Naive thymus-derived CD4-positive, alpha-beta T cell (primary cell): ENCODE measurements around the gene RAB6A. TPM values are rescaled to one million over a fixed set of nuclear protein-coding genes. Genes with fewer than 3 reads are reported as not detected.
A peak's percentile ranks its signal among the peaks of the same experiment; 100 is the strongest.

Source experiments
- ATAC-seq: fragments of 150-1000 bp; cut with Tn5 transposase; 2 replicates; pipeline ENCODE4 v1.10.0; 2021; ENCODE audit warnings: mild to moderate bottlenecking, moderate library complexity
- CTCF ChIA-PET: fragments of 350-600 bp; sonication (Branson Sonifier 250); formaldehyde crosslinking; loops from one replicate; lab custom pipeline; 2021; ENCODE audit warnings: antibody characterized with exemption; lab: Charles Lee
- POLR2A ChIA-PET: fragments of 350-600 bp; sonication (Branson Sonifier 250); formaldehyde crosslinking; loops from one replicate; lab custom pipeline; 2021; ENCODE audit warnings: antibody characterized with exemption, inconsistent platforms; lab: Charles Lee
- DNase-seq, 9 donors: peaks; one replicate each; pipeline versions ENCODE4 v3.0.0 to v3.0.0-alpha.2; 2020 to 2022; ENCODE audit warnings: mixed read lengths in 1 of 9
- H3K27ac ChIP-seq: one replicate; pipeline ENCODE4 v1.7.0; 2013; ENCODE audit warnings: mild to moderate bottlenecking, low read depth, low read length, moderate library complexity
- H3K27me3 ChIP-seq, 2 donors: one replicate each; pipeline ENCODE4 v1.7.0; 2013; ENCODE audit warnings: low read length in 2 of 2, mild to moderate bottlenecking in 2 of 2, moderate library complexity in 2 of 2; ENCODE audit not compliant: control insufficient read depth in 2 of 2, insufficient read depth in 2 of 2
- H3K36me3 ChIP-seq, 3 experiments: 1 replicate in 2 of 3; 2 replicates in 1 of 3; pipeline ENCODE4 v1.7.0; 2013; ENCODE audit warnings: low read length in 3 of 3, mild to moderate bottlenecking in 3 of 3, moderate library complexity in 1 of 3; ENCODE audit not compliant: insufficient read depth in 3 of 3, control insufficient read depth in 2 of 3
- H3K4me1 ChIP-seq, 2 donors: one replicate each; pipeline ENCODE4 v1.7.0; 2013; ENCODE audit warnings: low read length in 2 of 2, mild to moderate bottlenecking in 2 of 2, moderate library complexity in 1 of 2; ENCODE audit not compliant: control insufficient read depth in 2 of 2, insufficient read depth in 2 of 2
- H3K4me3 ChIP-seq: 2 replicates; pipeline ENCODE4 v1.7.0; 2013; ENCODE audit warnings: mild to moderate bottlenecking, low read length
- H3K9me3 ChIP-seq, 3 experiments: 1 replicate in 2 of 3; 2 replicates in 1 of 3; pipeline ENCODE4 v1.7.0; 2013; ENCODE audit warnings: low read length in 3 of 3; ENCODE audit not compliant: control insufficient read depth in 2 of 3
- H3K27ac Mint-ChIP-seq, 9 donors: one replicate each; pipeline ENCODE4 v1.8.0; 2020 to 2022; ENCODE audit warnings: mixed read lengths in 9 of 9, mild to moderate bottlenecking in 8 of 9, moderate library complexity in 5 of 9, inconsistent platforms in 2 of 9
- H3K27me3 Mint-ChIP-seq, 5 donors: one replicate each; pipeline ENCODE4 v1.8.0; 2021 to 2022; ENCODE audit warnings: mixed read lengths in 5 of 5, mild to moderate bottlenecking in 1 of 5
- H3K36me3 Mint-ChIP-seq, 5 donors: one replicate each; pipeline ENCODE4 v1.8.0; 2020 to 2022; ENCODE audit warnings: mixed read lengths in 5 of 5, mild to moderate bottlenecking in 3 of 5, inconsistent platforms in 1 of 5
- H3K4me1 Mint-ChIP-seq, 7 donors: one replicate each; pipeline ENCODE4 v1.8.0; 2020 to 2022; ENCODE audit warnings: mixed read lengths in 7 of 7, mild to moderate bottlenecking in 3 of 7, inconsistent platforms in 1 of 7
- H3K4me3 Mint-ChIP-seq, 10 donors: one replicate each; pipeline ENCODE4 v1.8.0; 2020 to 2022; ENCODE audit warnings: mild to moderate bottlenecking in 10 of 10, mixed read lengths in 10 of 10, moderate library complexity in 6 of 10, inconsistent platforms in 2 of 10
- H3K9me3 Mint-ChIP-seq, 11 donors: one replicate each; pipeline ENCODE4 v1.8.0; 2020 to 2022; ENCODE audit warnings: mixed read lengths in 11 of 11, mild to moderate bottlenecking in 4 of 11, inconsistent platforms in 1 of 11, moderate library complexity in 1 of 11
- intact Hi-C, 2 donors: fragments of 100-400 bp; cut with micrococcal nuclease; formaldehyde crosslinking; loops; one replicate each; pipeline ENCODE4 v1.15.1; 2023
- polyA plus RNA-seq, 2 donors: library from polyadenylated mRNA; unstranded; fragments of 300-500 nt; fragmentation: Illumina TruSeq; gene quantifications; one replicate each; pipeline ENCODE4 v1.2.3, GENCODE V29; 2021
- total RNA-seq, 6 experiments: library from RNA in 5 of 6; stranded (reverse) in 5 of 6; gene quantifications; 1 replicate in 5 of 6; 2 replicates in 1 of 6; pipeline ENCODE4 v1.2.3 and lab custom pipeline; 2021 to 2026

The RAB6A gene
- total and polyA plus RNA-seq, 7 experiments from 2014 or later, result 54.9 to 94.5 (median 80.0) TPM

DNA sequence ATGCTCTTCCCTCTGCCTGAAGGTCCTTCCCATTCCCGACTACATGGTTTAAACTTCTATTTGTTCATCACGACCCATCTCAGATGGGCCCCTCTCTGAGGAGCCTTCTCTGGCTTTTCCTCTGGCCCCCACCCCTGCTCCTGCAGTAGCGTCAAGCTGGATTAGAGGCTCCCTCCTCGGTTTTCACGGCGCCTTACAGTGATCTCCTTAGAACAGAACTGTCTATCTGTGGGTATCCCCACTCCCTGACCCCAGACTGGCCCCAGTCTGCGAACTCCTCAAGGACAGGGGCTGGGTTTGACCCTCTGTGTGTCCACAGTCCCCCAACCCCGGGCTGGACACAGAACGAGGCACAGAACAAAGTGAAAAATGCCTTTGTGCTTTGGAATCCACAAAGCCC, 111.7 kb downstream of the RAB6A start:
- Histone ChIP-seq H3K4me1 (peaks cover 7 to 15% of the 10 kb centered on the region in 2 donors), H3K4me3 (no peak overlapping the region), H3K27me3 (no peaks in the 10 kb centered on the region), H3K27ac (no peak overlapping the region), H3K36me3 (peaks cover 0 to 41% (median 0%) of the 10 kb centered on the region in 3 experiments), H3K9me3 (no peaks in the 10 kb centered on the region)
- ChIA-PET POLR2A (interaction anchor here (0.7 to 2.0 kb wide), 2 partner anchors 11 to 51 kb away, joined by 3 to 5 read pairs; no protein-coding TSS in a partner anchor), CTCF (interaction anchor here (0.6 to 1.0 kb wide), 2 partner anchors 11 to 12 kb away, joined by 3 read pairs; no protein-coding TSS in a partner anchor)
- peak overlapping the region in 8 of 9 donors; percentile 39 to 96 (median 68) for H3K27ac Mint-ChIP-seq
- no peak for ATAC-seq
- intact Hi-C loops, result loop anchor here in 1 of 2 donors (5.0 kb wide), 3 partner anchors 927 to 1427 kb away; partner anchors contain the start of genes INPPL1 and RNF169
- DNase-seq, result no peak
- peaks cover 10 to 47% (median 34%) of the 10 kb centered on the region in 7 donors for H3K4me1 Mint-ChIP-seq
- peaks cover 0 to 8% (median 0%) of the 10 kb centered on the region in 5 donors for H3K27me3 Mint-ChIP-seq
- H3K4me3 Mint-ChIP-seq, result peak overlapping the region in 9 of 10 donors; percentile 12 to 83 (median 59)
- H3K9me3 Mint-ChIP-seq, result no peaks in the 10 kb centered on the region
- H3K36me3 Mint-ChIP-seq, result peaks cover 0 to 36% (median 4%) of the 10 kb centered on the region in 5 donors

DNA sequence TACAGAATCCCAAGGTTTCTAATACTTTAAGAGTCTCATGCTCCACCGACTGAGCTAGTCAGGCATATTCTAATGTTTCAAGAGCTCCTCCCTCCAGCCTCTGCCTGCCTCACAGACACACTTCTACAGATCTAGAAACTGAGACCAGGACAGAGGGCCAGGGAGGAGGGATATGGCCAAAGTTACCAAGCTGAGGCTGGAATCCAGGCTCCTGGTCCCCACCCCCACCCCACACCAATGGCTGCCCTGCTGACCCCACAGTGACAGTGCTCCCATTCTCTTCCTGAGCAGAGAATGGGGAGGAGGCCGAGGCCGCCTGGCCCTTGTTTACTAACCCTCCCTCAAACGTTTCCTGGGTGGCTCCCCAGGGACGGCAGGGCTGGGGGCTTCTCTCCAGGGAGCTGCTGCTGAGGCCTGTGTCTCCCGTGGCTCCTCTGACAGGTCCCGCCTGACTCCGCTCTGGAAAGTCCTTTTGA, 112.3 kb downstream of the RAB6A start:
- ATAC-seq, result no peak
- no peak for DNase-seq
- H3K27ac ChIP-seq, result peak overlapping the region; percentile 11
- H3K27me3 Mint-ChIP-seq, result peaks cover 0 to 8% (median 0%) of the 10 kb centered on the region in 5 donors
- peaks cover 7 to 15% of the 10 kb centered on the region in 2 donors for H3K4me1 ChIP-seq
- H3K36me3 ChIP-seq, result peaks cover 0 to 36% (median 0%) of the 10 kb centered on the region in 3 experiments
- peaks cover 10 to 46% (median 34%) of the 10 kb centered on the region in 7 donors for H3K4me1 Mint-ChIP-seq
- CTCF ChIA-PET, result interaction anchor here (0.6 to 4.3 kb wide), 2 partner anchors 11 to 23 kb away, joined by 3 to 27 read pairs; no protein-coding TSS in a partner anchor
- H3K4me3 Mint-ChIP-seq, result peak overlapping the region in 9 of 10 donors; percentile 83 to 96 (median 94)
- H3K27ac Mint-ChIP-seq, result peak overlapping the region in 8 of 9 donors; percentile 39 to 98 (median 95)
- H3K36me3 Mint-ChIP-seq, result peaks cover 0 to 30% (median 4%) of the 10 kb centered on the region in 5 donors
- POLR2A ChIA-PET, result interaction anchor here (0.7 to 2.5 kb wide), 6 partner anchors 11 to 112 kb away, joined by 3 to 14 read pairs (median 6); partner anchors contain the start of genes FAM168A and RAB6A
- no peak overlapping the region for H3K4me3 ChIP-seq
- intact Hi-C loops, result loop anchor here in 1 of 2 donors (5.0 kb wide), 3 partner anchors 926 to 1426 kb away; partner anchors contain the start of genes INPPL1 and RNF169
- H3K27me3 ChIP-seq, result no peaks in the 10 kb centered on the region
- H3K9me3 ChIP-seq, result no peaks in the 10 kb centered on the region
- H3K9me3 Mint-ChIP-seq, result no peaks in the 10 kb centered on the region

DNA sequence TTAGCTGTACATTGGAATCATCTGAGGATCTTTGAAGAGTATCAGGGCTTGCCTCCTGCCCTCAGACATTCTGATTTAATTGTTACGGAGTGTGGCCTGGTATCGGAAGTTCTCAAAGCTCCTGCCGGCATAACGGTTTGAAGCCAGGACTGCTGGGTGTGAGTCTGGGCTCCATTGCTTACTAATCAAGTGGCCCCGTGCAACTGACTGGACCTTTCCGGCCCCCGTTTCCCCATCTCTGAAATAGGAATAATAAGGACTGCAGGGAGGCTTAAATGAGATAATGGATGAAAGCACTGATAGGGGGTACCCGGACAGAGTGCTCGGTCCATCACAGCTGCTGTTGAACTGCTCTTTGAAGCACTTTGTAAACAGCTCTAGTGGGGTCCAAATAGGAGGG, 112.8 kb downstream of the RAB6A start:
- Mint-ChIP-seq H3K9me3 (no peaks in the 10 kb centered on the region), H3K4me3 (peak overlapping the region in 9 of 10 donors; percentile 83 to 96 (median 94)), H3K36me3 (peaks cover 0 to 26% (median 4%) of the 10 kb centered on the region in 5 donors), H3K27ac (peak overlapping the region in 8 of 9 donors; percentile 85 to 98 (median 95)), H3K27me3 (peaks cover 0 to 8% (median 0%) of the 10 kb centered on the region in 5 donors), H3K4me1 (peaks cover 10 to 41% (median 34%) of the 10 kb centered on the region in 7 donors)
- H3K9me3 ChIP-seq, result no peaks in the 10 kb centered on the region
- ChIA-PET POLR2A (interaction anchor here (1.5 to 2.5 kb wide), 5 partner anchors 12 to 112 kb away, joined by 3 to 14 read pairs (median 8); partner anchors contain the start of genes FAM168A and RAB6A), CTCF (interaction anchor here (0.9 to 4.3 kb wide), 2 partner anchors 10 to 23 kb away, joined by 5 to 27 read pairs; no protein-coding TSS in a partner anchor)
- intact Hi-C loops, result loop anchor here in 1 of 2 donors (5.0 kb wide), 3 partner anchors 926 to 1426 kb away; partner anchors contain the start of genes INPPL1 and RNF169
- H3K27me3 ChIP-seq, result no peaks in the 10 kb centered on the region
- peak overlapping the region; percentile 62 for H3K4me3 ChIP-seq
- peaks cover 0 to 31% (median 0%) of the 10 kb centered on the region in 3 experiments for H3K36me3 ChIP-seq
- DNase-seq, result no peak
- H3K4me1 ChIP-seq, result peaks cover 7 to 15% of the 10 kb centered on the region in 2 donors
- peak overlapping the region; percentile 71 for H3K27ac ChIP-seq
- ATAC-seq, result no peak

DNA sequence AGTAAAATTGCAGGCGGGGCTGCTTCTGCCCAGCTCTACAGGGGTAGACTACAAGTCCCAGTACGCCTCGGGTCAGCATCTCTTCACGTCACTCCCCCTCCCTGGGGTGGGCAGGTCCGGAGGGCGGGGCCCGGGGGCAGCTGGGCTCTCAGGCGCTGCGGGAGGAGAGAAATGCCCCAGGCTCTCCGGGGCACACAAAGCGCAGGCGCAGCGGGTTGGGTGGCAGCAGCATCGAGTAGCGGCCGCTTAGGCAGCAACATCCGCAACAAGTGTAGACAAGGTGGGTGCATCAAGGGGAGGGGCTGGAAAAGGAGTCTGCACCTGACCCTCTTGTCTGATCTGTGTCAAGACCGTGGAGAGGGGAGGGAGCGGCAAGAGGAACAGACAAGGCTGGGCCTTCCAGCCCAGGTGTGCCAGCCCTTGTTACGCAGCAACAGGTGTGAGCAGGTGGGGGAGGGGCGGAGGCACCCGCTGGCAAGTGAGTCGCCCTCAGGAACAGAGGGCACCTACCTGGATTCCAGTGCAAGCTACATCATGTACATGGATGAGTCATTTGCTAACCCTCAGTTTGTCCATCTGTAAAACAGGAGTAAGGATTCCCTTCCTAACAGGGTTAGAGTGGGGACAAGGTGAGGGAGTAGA, 113.3 kb downstream of the RAB6A start:
- Mint-ChIP-seq H3K4me3 (peak overlapping the region; percentile 71 to 96 (median 92)), H3K4me1 (peaks cover 10 to 41% (median 34%) of the 10 kb centered on the region in 7 donors), H3K27me3 (peaks cover 0 to 8% (median 0%) of the 10 kb centered on the region in 5 donors), H3K36me3 (peaks cover 0 to 20% (median 0%) of the 10 kb centered on the region in 5 donors), H3K9me3 (no peaks in the 10 kb centered on the region), H3K27ac (peak overlapping the region; percentile 83 to 98 (median 94))
- H3K9me3 ChIP-seq, result no peaks in the 10 kb centered on the region
- peak overlapping the region; percentile 62 for H3K4me3 ChIP-seq
- CTCF ChIA-PET, result interaction anchor here (0.7 to 4.3 kb wide), 4 partner anchors 10 to 22 kb away, joined by 3 to 27 read pairs (median 12); no protein-coding TSS in a partner anchor
- H3K27me3 ChIP-seq, result no peaks in the 10 kb centered on the region
- peak; percentile 100 for ATAC-seq
- H3K27ac ChIP-seq, result peak overlapping the region; percentile 71
- DNase-seq, result peak; percentile 81 to 96 (median 94)
- POLR2A ChIA-PET, result interaction anchor here (0.6 to 2.5 kb wide), 6 partner anchors 12 to 132 kb away, joined by 3 to 14 read pairs (median 6); partner anchors contain the start of genes FAM168A and RAB6A
- peaks cover 7 to 15% of the 10 kb centered on the region in 2 donors for H3K4me1 ChIP-seq
- H3K36me3 ChIP-seq, result peaks cover 0 to 25% (median 0%) of the 10 kb centered on the region in 3 experiments
- intact Hi-C loops, result loop anchor here (1.0 to 5.0 kb wide), 9 partner anchors 19 to 1425 kb away; partner anchors contain the start of genes FAM168A (in 2 of the 2), C2CD3 (in 1 of the 2), INPPL1 (in 1 of the 2) and PPME1 (in 1 of the 2)

DNA sequence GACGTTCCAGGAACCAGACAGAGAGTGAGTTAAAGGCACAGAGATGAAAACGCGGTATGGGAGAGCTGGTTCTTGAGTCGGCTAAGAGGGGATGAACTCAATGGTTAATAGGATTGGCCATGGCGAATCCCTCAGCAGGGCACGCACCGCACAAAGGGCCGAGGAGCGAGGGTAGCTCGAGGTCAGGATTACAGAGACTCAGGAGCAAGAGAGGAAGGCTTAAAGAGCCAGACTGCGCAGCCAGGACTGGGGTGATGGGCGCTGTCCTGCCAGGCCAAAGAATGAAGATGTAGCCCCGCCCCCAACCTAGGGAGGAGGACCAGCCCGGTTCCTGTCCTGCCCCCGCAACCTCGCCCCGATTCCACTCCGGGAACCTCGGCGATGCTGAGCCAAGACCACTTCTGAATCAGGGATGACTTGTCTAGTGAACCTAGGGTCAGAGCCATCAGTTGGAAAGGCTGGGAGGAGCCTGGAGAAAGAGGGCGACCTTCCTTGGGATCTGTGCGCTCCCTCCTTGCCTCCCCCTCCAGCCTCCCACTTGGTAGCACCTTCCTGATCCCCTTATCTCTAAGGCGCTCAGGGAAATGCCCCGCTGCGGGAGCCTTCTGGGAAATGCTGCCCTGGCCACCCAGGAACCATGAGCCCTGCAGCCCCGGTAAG, 114.8 kb downstream of the RAB6A start, which contains the start of gene PLEKHB1:
TSS of gene PLEKHB1 (plus strand) at position 610 of the 660 bp plus-strand sequence. CDS start at position 638, 28 bp downstream.
- Mint-ChIP-seq H3K27ac (peak within 1 kb of the TSS in 8 of 9 donors; percentile 85 to 98 (median 95)), H3K4me3 (peak within 1 kb of the TSS; percentile 71 to 96 (median 92)), H3K4me1 (peaks cover 10 to 42% (median 35%) of the 10 kb centered on the region in 7 donors), H3K9me3 (no peaks in the 10 kb centered on the region), H3K27me3 (peaks cover 0 to 8% (median 0%) of the 10 kb centered on the region in 5 donors), H3K36me3 (peaks cover 0 to 10% (median 0%) of the 10 kb centered on the region in 5 donors)
- peaks cover 0 to 11% (median 0%) of the 10 kb centered on the region in 3 experiments for H3K36me3 ChIP-seq
- POLR2A ChIA-PET, result interaction anchor here (0.6 to 2.5 kb wide), 2 partner anchors 48 to 285 kb away, joined by 3 to 9 read pairs; partner anchors contain the start of gene FAM168A
- intact Hi-C loops, result loop anchor here in 1 of 2 donors (2.0 to 5.0 kb wide), 4 partner anchors 17 to 1424 kb away; partner anchors contain the start of genes INPPL1 and RNF169
- CTCF ChIA-PET, result interaction anchor here (0.7 to 4.3 kb wide), 4 partner anchors 11 to 21 kb away, joined by 3 to 27 read pairs (median 11); no protein-coding TSS in a partner anchor
- peak within 1 kb of the TSS; percentile 62 for H3K4me3 ChIP-seq
- no peaks in the 10 kb centered on the region for H3K27me3 ChIP-seq
- H3K4me1 ChIP-seq, result peaks cover 7 to 19% of the 10 kb centered on the region in 2 donors
- H3K27ac ChIP-seq, result peak within 1 kb of the TSS; percentile 71
- no peaks in the 10 kb centered on the region for H3K9me3 ChIP-seq
- DNase-seq (no peak), ATAC-seq (no peak)
